GM18526 (cell line): Measurements from ENCODE around the gene GNG11.

Experiments used
- POLR2A ChIP-seq: IDR thresholded peaks from 3 replicates; pipeline ENCODE4 v1.6.1; 2011; ENCODE audit not compliant: insufficient read length; ENCODE audit errors: extremely low read depth

GNG11 gene

GRCh38 chr7:93968911-93969620, 47.5 kb downstream of the GNG11 start:
- no peak for TF ChIP-seq POLR2A

DNA sequence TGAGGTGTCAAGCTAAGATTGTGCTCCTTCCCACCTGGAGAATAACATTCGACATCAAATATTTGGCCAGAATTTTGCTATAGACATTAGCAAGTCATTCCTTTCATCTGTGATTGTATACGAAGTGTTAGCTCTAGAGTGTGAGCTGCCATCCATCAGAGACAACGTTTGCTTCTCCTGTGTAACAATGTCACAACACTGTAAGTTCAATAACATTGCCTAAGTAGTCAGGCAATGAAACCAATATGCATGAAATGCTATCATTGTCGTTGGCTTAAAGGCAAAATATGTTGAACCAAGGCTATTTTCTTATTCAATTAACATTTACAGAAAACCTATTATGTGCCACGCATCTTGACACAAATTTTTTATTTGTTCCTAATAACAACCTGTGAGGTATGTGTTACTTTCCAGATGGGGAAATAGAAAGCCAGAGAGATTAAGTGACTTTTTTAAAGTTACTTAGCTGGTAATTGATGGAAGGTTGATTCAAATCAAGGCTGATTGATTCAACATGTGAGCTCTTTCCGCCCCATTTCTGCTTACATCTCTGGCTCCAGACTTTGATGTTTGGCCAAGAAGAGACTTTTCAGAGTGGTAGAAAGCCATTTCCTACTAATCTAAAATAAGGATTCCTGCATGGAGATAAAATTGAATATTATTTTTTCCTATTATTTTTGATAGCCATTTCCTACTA, 50.6 kb downstream of the GNG11 start:
- no peak for TF ChIP-seq POLR2A

GRCh38 chr7:93973134-93973533, 51.6 kb downstream of the GNG11 start:
- TF ChIP-seq POLR2A = no peak

- TF ChIP-seq POLR2A = no peak
These were observed 55.8 kb downstream of the GNG11 start for GRCh38 chr7:93977211-93977950.
